GM10847 (cell line): ENCODE measurements around the gene TMEM63B.

Source experiments
- POLR2A ChIP-seq: IDR thresholded peaks from 2 replicates; pipeline ENCODE4 v1.6.1; 2011; ENCODE audit not compliant: insufficient read length; ENCODE audit errors: extremely low read depth

Gene TMEM63B

GRCh38 chr6:44127186-44128019 is at the start of gene TMEM63B, which contains the start of gene MRPL14:
Gene TMEM63B (plus strand): TSS chr6:44127554. CDS start chr6:44134585, 7,031 bp downstream.
Gene MRPL14 (minus strand): TSS chr6:44127452. CDS start chr6:44116611, 10,841 bp downstream.
- peak; percentile 74 for TF ChIP-seq POLR2A

GRCh38 chr6:44078219-44078826 is 49.0 kb upstream of the TMEM63B start:
- no peak for TF ChIP-seq POLR2A

GRCh38 chr6:44078827-44079671 is 48.3 kb upstream of the TMEM63B start:
- no peak for TF ChIP-seq POLR2A

- TF ChIP-seq POLR2A = no peak
Measured at GRCh38 chr6:44079672-44080071, 47.7 kb upstream of the TMEM63B start.

GRCh38 chr6:44080561-44081521 is 46.5 kb upstream of the TMEM63B start:
- no peak for TF ChIP-seq POLR2A

- TF ChIP-seq POLR2A = no peak
Measured at GRCh38 chr6:44081753-44082152, 45.6 kb upstream of the TMEM63B start.

- no peak for TF ChIP-seq POLR2A
Measured at GRCh38 chr6:44082872-44083321, 44.5 kb upstream of the TMEM63B start.

GRCh38 chr6:44084231-44085014 is 42.9 kb upstream of the TMEM63B start:
- no peak for TF ChIP-seq POLR2A

GRCh38 chr6:44085219-44085618 is 42.1 kb upstream of the TMEM63B start:
- no peak for TF ChIP-seq POLR2A

- no peak for TF ChIP-seq POLR2A
Measured at GRCh38 chr6:44086931-44087574, 40.3 kb upstream of the TMEM63B start.

- TF ChIP-seq POLR2A = no peak
Measured at GRCh38 chr6:44087623-44088022, 39.7 kb upstream of the TMEM63B start.

GRCh38 chr6:44088827-44089590 is 38.3 kb upstream of the TMEM63B start:
- TF ChIP-seq POLR2A = no peak
